T-helper 17 cell (primary cell): ENCODE results near the gene RAI1. TPM values are rescaled to one million over a fixed set of nuclear protein-coding genes. Genes with fewer than 3 reads are reported as not detected.
A peak's percentile ranks its signal among the peaks of the same experiment; 100 is the strongest.

Source experiments
- ATAC-seq: fragments of 150-1000 bp; cut with Tn5 transposase; 2 replicates; pipeline ENCODE4 v1.10.0; 2021; ENCODE audit warnings: mild to moderate bottlenecking, moderate library complexity
- DNase-seq, 3 donors: peaks; one replicate each; pipeline versions ENCODE4 v3.0.0 to v3.0.0-alpha.2; 2020 to 2021
- H3K9me3 ChIP-seq: one replicate; pipeline ENCODE4 v1.7.0; 2013; ENCODE audit warnings: low read length, mild to moderate bottlenecking; ENCODE audit not compliant: control insufficient read depth, poor library complexity, severe bottlenecking
- H3K27ac Mint-ChIP-seq: one replicate; pipeline ENCODE4 v1.8.0; 2022; ENCODE audit warnings: mild to moderate bottlenecking, moderate library complexity, mixed read lengths
- H3K27me3 Mint-ChIP-seq: one replicate; pipeline ENCODE4 v1.8.0; 2022; ENCODE audit warnings: mixed read lengths
- H3K36me3 Mint-ChIP-seq: one replicate; pipeline ENCODE4 v1.8.0; 2022; ENCODE audit warnings: low read depth, mixed read lengths
- H3K4me1 Mint-ChIP-seq: one replicate; pipeline ENCODE4 v1.8.0; 2022; ENCODE audit warnings: mild to moderate bottlenecking, mixed read lengths
- H3K4me3 Mint-ChIP-seq: one replicate; pipeline ENCODE4 v1.8.0; 2022; ENCODE audit warnings: mild to moderate bottlenecking, moderate library complexity, mixed read lengths
- total RNA-seq, 4 donors: library from RNA in 2 of 4; stranded (reverse) in 2 of 4; gene quantifications; one replicate each; pipeline ENCODE4 v1.2.3 and lab custom pipeline; 2022 to 2026

The RAI1 gene
- total RNA-seq, 2 donors from 2014 or later = 18.4 to 18.6 TPM

DNA sequence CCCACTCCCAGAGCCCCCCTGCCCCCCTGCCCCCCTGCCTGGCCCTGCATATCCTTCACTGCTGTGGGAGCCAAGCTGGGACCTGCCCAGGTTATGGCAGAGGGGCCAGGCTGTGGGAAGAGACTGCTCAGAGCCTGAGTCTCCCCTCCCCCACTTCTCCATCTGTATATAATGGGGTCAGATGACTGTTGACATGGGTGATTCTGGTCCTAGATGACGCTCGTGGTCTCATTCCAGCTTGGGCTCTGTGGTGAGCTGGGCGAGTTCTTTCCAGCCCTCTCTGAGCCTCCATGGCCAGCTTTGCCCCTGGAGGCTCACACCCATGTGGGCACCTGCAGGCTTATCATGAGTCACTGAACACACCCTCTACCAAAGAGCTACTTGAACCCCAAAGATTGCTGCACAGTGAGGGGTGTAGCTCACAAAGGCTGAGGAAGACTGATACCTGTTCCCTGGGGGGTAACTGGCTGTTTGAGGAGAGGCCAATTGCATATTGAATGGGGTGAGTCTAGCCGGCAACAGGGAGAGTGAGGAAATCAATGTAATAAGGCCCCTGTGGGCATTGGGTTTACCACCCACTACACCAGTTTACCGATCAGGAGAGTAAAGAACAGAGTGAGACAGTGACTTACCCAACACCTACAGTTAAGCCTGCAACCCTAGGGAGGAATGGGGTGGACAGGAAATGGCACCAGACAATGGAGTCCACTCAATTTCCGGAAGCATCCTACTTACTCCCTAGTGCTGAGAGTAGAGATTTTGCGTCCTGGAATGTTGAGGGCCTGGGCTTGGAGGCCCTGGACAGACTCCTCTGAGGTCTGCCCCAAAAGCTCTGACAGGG is 159.7 kb downstream of the RAI1 start:
- DNase-seq = no peak
- Mint-ChIP-seq H3K4me1 (peaks cover 25% of the 10 kb centered on the region), H3K27ac (peak overlapping the region; percentile 96), H3K36me3 (no peaks in the 10 kb centered on the region), H3K27me3 (no peaks in the 10 kb centered on the region), H3K4me3 (peak overlapping the region; percentile 83)
- ATAC-seq = no peak
- no peaks in the 10 kb centered on the region for H3K9me3 ChIP-seq

DNA sequence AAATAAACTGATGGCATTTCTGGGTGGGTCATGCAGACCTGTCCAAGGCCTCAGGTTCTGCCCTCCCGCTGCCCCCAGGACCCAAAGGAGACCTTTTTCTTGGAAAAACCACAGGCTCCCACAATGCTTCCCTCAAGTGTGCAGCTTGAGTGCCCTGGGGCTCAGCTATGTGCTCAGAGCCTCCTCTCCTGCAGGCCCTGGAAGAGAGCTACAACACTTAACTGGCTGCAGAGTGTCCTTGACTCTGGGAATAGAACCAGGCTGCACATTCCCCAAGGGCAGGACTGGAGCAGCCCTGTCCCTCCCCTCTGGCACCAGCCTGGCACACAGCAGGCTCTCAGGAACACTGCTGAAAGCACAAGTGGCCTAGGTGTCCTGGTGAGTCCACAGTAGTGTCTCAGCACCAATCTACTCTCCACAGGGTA is 160.4 kb downstream of the RAI1 start:
- H3K9me3 ChIP-seq = no peaks in the 10 kb centered on the region
- Mint-ChIP-seq H3K27ac (peak overlapping the region; percentile 96), H3K4me1 (peaks cover 24% of the 10 kb centered on the region), H3K4me3 (peak overlapping the region; percentile 15), H3K27me3 (no peaks in the 10 kb centered on the region), H3K36me3 (no peaks in the 10 kb centered on the region)
- ATAC-seq (no peak), DNase-seq (no peak)

DNA sequence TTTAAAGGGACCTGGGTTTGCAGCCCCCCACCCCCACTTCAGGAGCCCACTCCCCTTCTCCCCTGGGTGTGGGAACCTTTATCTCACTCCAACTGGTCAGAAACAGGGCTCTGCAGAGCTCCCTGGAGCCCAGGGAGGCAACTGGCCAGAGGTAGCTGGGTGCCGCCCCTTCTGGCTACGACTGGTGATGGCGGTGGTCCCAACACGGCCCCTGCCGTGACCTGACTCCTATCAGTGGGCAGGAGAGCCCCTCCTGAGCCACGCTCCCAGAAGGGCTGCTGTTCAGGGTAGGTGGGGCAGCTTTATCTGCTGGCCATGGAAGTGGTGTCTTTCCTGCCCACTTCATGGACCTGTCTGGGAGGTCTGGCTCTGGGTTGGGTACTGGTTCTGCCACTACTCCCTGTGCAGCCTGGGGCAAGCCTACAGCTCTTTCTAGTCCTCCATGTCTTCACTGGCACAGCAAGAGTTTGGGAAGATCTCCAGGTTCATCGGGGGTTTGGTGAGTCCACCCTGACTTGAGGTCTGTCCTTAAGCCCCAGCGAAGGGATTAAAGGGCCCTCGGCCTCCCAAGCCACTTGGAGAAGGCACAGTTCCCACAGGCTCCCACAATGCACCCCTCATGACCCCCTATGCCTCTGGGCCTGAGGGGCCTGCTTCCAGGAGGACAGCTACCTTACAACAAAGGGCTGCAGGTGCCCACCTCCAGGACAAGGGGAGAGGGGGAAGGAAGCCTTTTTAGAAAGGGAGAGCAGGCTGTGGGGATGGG is 161.0 kb downstream of the RAI1 start:
- Mint-ChIP-seq H3K36me3 (no peaks in the 10 kb centered on the region), H3K27me3 (no peaks in the 10 kb centered on the region), H3K4me3 (no peak overlapping the region), H3K4me1 (peaks cover 23% of the 10 kb centered on the region), H3K27ac (peak overlapping the region; percentile 96)
- no peaks in the 10 kb centered on the region for H3K9me3 ChIP-seq
- no peak for ATAC-seq
- DNase-seq = no peak

DNA sequence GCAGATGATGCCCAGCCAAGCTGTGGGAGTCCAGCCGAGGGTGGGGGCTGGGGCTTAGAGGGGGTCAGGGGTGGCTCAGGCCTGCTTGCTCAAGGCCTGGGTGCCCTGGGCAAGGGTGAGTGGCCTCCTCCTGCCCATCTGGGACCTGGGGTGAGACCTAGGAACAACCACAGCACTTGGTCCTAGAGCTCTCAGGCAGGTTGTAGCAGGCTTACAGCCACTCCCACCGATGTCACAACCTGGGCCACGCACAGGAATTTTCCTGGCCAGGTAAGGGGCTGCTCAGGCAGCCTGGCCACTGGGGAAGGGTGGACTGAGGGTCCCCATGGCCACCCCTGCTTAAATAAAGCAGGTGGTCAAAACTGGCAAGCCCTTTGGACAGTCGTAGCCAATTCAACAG is 161.8 kb downstream of the RAI1 start:
- H3K9me3 ChIP-seq = no peaks in the 10 kb centered on the region
- no peaks in the 10 kb centered on the region for H3K36me3 Mint-ChIP-seq
- H3K4me3 Mint-ChIP-seq = no peak overlapping the region
- ATAC-seq (no peak), DNase-seq (no peak)
- no peaks in the 10 kb centered on the region for H3K27me3 Mint-ChIP-seq
- peaks cover 19% of the 10 kb centered on the region for H3K4me1 Mint-ChIP-seq
- H3K27ac Mint-ChIP-seq = peak overlapping the region; percentile 96

DNA sequence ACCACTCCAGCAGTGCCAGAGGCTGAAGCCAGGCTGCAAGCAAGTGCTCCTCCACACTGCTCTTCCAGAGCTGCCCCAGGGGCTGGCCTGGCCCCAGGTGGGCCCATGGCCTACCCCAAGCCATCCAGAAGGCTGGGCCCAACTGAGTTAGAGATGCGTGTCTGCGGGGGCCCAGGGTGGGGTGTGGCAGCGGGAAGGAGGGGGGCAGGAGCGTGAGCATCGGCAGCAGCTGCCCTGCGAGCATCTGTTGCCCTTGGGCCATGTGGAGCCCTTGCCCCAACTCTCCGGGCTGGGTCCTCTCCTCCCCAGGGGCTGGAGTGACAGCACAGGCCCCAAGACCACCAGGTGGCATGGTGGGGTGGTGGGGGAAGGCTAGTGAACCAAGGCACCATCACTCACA is 162.8 kb downstream of the RAI1 start:
- H3K36me3 Mint-ChIP-seq = no peaks in the 10 kb centered on the region
- H3K27me3 Mint-ChIP-seq = no peaks in the 10 kb centered on the region
- no peak overlapping the region for H3K4me3 Mint-ChIP-seq
- no peak for ATAC-seq
- H3K27ac Mint-ChIP-seq = no peak overlapping the region
- peaks cover 25% of the 10 kb centered on the region for H3K4me1 Mint-ChIP-seq
- H3K9me3 ChIP-seq = no peaks in the 10 kb centered on the region
- no peak for DNase-seq

DNA sequence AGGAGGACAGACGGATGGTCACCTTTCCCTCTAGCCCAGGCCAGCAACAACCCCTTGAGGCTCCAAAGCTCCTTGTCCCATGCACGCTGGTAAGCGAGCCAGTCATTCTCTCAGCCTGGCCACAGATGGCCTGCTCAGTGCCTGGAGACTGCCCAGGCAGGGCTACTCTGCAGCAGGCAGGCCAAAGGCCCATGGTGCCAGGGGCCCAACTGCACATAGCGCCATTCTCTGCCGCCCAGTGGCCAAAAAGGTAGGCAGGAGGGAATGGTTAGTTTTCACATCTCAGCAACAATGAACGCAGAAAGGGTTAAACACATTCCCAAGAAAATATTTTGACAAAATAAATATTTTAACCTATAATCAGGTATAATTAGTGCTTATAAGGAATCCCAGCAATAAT is 163.2 kb downstream of the RAI1 start:
- DNase-seq = no peak
- Mint-ChIP-seq H3K4me3 (no peak overlapping the region), H3K27ac (no peak overlapping the region), H3K27me3 (no peaks in the 10 kb centered on the region), H3K36me3 (no peaks in the 10 kb centered on the region), H3K4me1 (peaks cover 26% of the 10 kb centered on the region)
- ATAC-seq = no peak
- no peaks in the 10 kb centered on the region for H3K9me3 ChIP-seq

DNA sequence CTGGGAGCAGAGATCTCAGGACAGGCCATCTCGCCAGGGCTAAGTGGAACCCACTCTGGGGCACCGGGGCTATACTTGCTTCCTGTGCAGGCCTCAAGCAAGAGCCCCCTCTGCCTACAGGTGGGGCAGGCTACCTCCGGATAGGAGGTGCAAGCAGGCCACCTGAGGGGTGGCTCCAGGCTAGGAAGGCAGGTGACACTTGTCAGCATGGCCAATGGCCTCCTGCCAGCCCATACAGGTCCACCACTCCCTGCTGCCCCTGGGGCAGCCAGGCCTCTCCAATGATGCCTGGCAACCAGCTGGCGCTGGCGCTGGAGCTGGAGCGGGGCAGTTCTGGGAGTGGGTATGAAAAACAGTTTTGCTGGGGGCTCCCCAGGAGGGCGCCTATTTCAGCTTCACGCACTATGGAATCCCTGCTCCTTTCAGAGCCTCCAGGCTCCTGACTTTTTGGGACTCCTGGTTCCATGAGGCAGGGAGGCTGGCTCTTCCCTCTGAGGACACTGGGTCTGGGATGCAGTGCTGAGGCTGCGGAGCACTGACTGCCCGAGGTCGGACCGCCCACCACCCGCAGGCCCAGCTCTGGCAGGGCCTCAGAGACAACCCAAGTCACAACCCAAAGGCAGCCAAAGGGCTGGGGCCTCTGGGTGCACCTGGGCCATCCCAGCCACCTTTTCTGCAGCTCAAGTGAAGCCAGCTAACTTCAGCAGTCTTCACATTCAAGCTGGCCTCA is 164.0 kb downstream of the RAI1 start:
- Mint-ChIP-seq H3K36me3 (no peaks in the 10 kb centered on the region), H3K27ac (no peak overlapping the region), H3K4me3 (no peak overlapping the region), H3K27me3 (no peaks in the 10 kb centered on the region), H3K4me1 (peaks cover 33% of the 10 kb centered on the region)
- DNase-seq = no peak
- H3K9me3 ChIP-seq = no peaks in the 10 kb centered on the region
- ATAC-seq = no peak

DNA sequence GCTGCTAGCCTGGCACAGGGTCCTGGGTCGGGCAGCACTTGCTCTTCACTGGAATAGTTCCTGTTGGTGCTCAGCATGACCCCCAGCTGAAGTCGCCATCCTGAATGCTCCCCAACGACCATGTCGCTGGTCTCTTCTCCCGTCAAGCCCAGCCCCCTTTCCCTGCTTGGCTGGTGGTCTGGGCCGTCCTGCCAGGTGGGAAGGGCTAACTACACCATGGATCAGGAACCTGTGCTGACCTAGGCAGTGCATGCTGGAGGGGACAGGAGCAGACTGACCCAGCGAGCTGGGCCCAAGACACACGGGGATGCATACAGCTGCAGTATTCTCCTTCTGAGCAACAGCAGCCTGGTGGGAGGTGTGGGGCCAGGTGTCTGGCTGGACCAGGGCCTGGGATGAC is 164.7 kb downstream of the RAI1 start:
- H3K4me1 Mint-ChIP-seq = peaks cover 37% of the 10 kb centered on the region

DNA sequence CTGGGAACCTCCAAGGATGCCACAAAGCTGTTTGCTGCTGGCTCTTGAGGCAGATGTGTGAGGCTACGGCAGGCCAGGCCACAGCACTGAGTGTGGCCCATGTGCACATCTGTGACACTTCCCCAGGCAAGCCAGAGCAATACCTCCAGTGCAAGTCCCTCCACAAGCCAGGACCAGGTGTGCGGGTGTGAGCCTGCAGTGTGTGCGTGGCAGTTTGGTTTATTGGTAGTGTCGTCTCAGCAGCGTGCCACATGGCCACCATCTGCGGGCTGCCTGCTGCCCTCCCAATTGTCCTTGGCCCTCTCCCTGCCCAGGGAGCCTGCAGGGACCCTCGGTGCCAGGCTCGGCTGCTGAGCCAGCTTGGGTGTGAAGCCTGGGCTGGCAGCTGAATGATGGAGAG is 165.4 kb downstream of the RAI1 start:
- Mint-ChIP-seq H3K4me1 (peaks cover 38% of the 10 kb centered on the region), H3K27me3 (no peaks in the 10 kb centered on the region), H3K4me3 (no peak overlapping the region), H3K27ac (peak overlapping the region; percentile 59), H3K36me3 (no peaks in the 10 kb centered on the region)
- DNase-seq (no peak), ATAC-seq (no peak)
- no peaks in the 10 kb centered on the region for H3K9me3 ChIP-seq

More for the DNA sequence above, 164.7 kb downstream of the RAI1 start:
- no peaks in the 10 kb centered on the region for H3K9me3 ChIP-seq
- DNase-seq (no peak), ATAC-seq (no peak)
- no peak overlapping the region for H3K27ac Mint-ChIP-seq
- H3K27me3 Mint-ChIP-seq = no peaks in the 10 kb centered on the region
- no peaks in the 10 kb centered on the region for H3K36me3 Mint-ChIP-seq
- H3K4me3 Mint-ChIP-seq = no peak overlapping the region

DNA sequence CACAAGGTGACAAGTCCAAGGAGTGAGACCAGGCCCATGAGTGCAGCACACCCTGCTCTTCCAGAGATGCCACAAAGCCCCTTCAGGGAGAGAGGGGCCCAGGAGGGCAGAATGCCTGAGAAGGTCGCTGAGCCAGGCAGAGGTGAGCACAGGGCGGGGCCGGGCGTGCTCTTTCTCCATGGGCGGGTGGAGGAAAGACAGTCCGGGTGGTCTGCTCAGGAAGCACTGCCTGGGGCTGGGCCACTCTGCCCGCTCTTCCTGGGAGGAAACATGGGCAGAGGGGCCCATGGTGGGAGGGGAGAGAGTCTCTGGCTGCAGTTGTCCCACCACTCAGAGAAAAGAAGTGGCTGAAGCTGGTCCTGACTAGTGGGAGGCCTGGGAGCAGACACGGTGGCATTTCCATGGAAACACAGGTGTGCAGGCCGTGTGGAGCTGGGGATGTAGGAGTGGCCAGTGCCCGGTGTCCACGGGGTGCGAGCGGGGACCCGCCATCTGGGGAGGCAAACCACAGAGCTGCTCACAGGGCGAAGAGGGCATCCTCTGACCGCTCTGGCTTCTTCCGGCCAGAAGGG is 165.9 kb downstream of the RAI1 start:
- peak overlapping the region; percentile 59 for H3K27ac Mint-ChIP-seq
- no peaks in the 10 kb centered on the region for H3K27me3 Mint-ChIP-seq
- DNase-seq (no peak), ATAC-seq (no peak)
- no peaks in the 10 kb centered on the region for H3K36me3 Mint-ChIP-seq
- H3K4me1 Mint-ChIP-seq = peaks cover 38% of the 10 kb centered on the region
- H3K9me3 ChIP-seq = no peaks in the 10 kb centered on the region
- H3K4me3 Mint-ChIP-seq = peak overlapping the region; percentile 53

DNA sequence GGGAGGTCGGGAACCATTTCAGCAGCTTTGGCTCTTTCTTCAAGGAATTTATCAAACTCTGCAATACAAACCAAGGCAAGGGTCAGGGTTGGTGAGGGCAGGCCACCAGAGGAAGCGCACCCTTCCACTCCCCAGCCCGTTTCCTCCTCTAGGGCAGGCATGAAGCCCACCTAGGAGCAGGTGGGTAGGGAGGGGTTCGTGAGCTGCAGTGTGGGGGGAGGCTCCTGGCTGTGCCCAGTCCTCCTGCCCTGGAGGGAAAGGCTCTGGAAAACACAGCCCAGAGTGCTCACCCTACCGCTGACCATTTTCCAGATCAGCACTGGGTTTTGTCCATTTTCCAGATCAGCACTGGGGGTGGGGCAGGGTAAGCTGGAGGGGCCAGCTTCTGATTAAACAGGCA is 166.5 kb downstream of the RAI1 start:
- Mint-ChIP-seq H3K4me1 (peaks cover 36% of the 10 kb centered on the region), H3K4me3 (peak overlapping the region; percentile 62), H3K36me3 (no peaks in the 10 kb centered on the region), H3K27ac (peak overlapping the region; percentile 95), H3K27me3 (no peaks in the 10 kb centered on the region)
- no peak for DNase-seq
- H3K9me3 ChIP-seq = no peaks in the 10 kb centered on the region
- ATAC-seq = no peak

DNA sequence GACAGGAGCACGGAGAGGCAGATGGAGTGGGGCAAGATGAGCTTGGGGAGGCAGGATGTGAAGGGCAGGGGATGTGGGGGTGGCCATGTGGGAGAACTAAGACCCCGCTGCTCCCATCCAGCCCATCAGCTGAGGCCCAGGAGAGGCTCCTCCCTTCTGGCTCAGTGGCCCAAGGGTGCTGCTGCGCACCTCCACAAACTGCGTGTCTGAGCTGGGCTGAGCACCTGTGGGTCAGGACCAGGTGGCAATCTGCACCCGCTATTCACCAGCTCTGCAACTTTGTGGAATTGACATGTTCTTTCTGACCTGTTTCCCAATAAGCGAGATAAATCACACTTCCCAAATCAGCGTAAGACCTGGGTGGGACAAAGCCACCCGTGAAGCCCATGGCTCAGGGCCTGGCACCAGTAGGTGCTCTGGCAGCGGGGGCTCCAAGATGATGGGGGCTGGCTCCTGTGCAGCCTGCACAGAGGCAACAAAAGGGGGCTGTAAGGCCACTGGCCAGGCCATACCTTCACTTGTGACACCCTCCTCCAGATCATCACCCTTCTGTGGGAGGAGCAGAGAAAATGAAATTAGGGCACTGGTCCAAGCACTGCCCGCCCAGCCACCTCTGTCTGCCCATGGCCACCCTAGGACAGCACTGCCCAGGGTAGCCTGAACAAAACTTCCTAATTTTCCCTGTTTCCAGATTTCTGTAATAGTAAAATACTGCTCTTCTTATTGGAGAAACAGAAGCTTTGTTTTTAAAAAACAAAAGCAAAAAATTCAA is 167.2 kb downstream of the RAI1 start:
- DNase-seq = no peak
- peak overlapping the region; percentile 95 for H3K27ac Mint-ChIP-seq

More for the DNA sequence above, 167.2 kb downstream of the RAI1 start:
- H3K9me3 ChIP-seq = no peaks in the 10 kb centered on the region
- ATAC-seq = no peak
- Mint-ChIP-seq H3K27me3 (no peaks in the 10 kb centered on the region), H3K36me3 (no peaks in the 10 kb centered on the region), H3K4me3 (peak overlapping the region; percentile 78), H3K4me1 (peaks cover 35% of the 10 kb centered on the region)
